HG03575 (cell line): ENCODE data around the gene COQ9.
"Not testable (repeated sequence)": the region's sequence is repeated elsewhere in the genome, so short reads cannot be mapped to it uniquely, and the experiment has no call there.

Experiments
- ATAC-seq: cut with Tn5 transposase; IDR thresholded peaks from one replicate; pipeline ENCODE4 v1.9.1; 2021; ENCODE audit not compliant: unreplicated experiment, insufficient number of reproducible peaks, low FRiP score; ENCODE audit errors: extremely low read depth

The COQ9 gene

DNA sequence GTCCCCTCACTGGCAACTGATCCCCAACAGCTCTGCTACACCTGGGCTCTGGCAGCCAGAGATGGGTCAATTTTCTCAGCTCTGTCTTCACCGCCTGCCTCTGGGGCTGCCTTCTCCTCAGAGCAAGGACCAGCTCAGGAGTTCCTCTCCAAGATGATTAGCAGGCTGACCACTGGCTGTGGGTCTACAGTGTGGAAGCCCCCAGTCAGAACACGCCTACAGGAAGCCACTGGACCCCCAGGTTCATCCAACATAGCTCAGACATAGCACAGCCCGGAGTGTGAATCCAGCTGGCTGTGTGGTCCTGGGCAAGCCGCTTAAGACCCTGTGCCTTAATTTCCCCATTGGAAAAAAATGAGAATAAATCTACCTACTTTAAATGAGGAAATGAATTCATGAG, 34.1 kb downstream of the COQ9 start:
- no peak for ATAC-seq

DNA sequence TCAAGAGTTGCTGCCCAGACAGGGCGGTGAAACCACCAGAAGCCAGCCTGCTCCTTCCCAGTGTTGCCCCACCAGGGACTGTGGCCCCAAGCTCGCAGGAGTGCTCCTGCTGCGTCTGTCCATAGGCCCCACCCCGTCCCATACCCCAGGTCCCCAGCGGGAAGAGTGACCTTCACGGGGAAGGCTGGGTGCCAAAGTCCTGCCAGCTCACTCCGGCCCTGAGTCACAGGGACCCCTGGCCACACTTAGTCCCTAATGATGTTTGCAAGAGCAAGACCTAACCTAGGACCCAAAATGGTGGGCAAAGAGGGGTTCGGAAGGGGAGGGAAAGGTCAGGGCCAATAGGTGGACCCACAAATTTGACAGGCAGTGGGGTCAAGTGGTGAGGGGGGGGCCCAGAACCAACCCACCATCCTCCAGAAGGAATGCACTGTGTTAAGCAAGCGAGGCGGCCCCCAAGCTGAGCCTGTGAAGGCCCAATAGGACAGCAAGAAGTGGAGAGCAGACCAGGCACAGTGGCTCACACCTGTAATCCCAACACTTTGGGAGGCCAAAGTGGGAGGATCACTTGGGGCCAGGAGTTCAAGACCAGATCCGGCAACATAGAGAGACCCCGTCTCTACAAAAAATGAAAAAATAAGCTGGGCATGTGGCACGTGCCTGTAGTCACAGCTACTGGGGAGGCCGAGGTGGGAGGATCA, 35.7 kb downstream of the COQ9 start:
- no peak for ATAC-seq

DNA sequence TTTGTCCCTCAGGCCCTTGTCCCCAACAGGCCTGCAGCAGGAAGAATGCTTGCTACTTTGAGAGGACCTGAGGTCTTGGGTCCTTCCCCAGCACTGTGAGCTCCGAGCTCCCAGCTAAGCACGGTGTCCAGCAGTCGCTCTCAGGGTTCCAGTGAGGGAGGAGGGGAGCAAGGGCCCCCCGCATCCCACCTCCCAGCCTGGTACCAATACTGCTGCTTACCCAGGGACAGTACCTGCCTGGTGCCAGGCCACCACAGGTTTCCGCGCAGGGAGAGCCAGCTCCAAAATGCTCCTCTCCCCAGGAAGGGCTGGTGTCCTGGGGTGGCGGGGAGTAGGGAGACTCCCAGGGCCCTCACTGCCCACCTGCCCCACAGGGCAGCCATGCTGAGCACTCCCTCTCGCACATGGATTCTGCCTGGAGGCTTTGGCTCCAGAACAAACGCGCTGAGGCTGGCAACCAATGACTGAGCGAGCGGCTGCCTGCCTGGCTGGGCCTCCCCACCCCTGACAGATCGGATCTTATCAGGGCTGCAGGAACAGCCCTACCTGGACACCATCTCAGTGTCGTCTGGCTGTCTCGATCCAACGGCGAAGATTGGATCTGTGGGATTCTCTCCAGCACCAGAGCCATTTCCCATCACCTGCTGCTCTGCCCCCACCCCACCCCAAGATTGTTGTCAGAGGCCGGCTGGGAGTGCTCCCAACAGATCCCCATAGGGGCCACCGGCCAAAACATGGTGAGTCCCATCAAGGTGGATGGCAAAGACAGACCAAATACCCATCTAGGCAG, 36.6 kb downstream of the COQ9 start:
- no peak for ATAC-seq

DNA sequence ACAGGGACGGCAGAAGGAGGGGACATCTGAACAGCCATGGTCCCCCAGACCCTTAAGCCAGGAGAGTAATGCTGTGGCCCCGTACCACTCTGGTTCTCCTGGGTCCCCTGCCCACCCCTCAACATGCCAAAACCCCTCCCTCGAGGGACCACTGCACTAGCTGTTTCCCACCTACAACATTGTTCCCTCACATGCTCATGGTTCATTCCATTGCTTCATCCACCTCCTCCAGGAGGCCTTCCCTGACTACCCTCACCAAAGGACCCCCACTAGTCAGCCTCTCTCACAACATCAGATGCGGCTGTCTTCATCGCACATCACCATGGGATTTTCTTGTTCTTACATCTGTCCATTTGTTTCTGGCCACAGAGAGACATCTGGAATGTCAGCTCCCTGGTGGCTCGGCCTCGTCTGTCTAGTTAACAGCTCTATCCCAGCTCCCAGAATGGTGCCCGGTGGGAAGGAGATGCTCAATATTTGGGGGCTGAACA, 37.3 kb downstream of the COQ9 start:
- no peak for ATAC-seq

DNA sequence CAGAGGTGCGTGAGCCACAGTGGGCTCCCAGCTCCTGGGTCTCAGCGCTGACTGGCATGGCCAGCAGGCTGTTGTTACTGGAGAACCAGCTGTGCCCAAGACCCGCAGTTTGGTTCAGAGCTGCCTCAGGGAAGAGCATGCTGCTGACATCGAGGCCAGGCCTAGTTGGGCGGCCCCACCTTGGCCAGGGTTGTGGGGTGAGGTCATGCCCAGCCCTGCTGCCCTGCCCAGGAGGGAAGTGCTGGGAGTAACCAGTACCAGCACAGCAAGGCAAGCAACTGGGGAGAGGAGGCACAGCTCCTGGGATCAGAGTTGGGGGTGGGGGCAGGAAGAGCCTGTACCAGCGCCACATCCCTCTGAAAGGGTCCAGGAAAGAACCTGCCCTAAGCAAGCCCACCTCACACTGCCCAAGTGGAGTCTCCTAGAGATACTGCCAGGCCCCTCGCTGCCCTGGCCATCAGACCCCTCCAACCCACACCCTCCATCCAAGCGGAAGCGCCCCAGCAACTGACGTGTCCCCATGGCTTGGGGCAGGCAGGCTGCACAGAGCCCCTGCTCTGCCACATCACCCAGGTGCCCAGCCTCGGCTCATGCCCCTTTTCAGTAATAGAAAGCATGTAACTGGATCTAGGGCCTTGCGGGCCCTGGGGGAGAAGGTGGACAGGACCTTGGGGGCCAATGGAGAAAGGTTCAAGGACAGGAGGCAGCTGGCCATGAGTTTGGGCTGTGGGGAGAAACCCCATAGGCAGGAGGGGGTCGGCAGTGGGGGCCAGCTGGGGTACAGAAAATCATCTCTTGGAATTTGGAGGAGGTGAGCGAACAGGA, 38.0 kb downstream of the COQ9 start:
- ATAC-seq = no peak

DNA sequence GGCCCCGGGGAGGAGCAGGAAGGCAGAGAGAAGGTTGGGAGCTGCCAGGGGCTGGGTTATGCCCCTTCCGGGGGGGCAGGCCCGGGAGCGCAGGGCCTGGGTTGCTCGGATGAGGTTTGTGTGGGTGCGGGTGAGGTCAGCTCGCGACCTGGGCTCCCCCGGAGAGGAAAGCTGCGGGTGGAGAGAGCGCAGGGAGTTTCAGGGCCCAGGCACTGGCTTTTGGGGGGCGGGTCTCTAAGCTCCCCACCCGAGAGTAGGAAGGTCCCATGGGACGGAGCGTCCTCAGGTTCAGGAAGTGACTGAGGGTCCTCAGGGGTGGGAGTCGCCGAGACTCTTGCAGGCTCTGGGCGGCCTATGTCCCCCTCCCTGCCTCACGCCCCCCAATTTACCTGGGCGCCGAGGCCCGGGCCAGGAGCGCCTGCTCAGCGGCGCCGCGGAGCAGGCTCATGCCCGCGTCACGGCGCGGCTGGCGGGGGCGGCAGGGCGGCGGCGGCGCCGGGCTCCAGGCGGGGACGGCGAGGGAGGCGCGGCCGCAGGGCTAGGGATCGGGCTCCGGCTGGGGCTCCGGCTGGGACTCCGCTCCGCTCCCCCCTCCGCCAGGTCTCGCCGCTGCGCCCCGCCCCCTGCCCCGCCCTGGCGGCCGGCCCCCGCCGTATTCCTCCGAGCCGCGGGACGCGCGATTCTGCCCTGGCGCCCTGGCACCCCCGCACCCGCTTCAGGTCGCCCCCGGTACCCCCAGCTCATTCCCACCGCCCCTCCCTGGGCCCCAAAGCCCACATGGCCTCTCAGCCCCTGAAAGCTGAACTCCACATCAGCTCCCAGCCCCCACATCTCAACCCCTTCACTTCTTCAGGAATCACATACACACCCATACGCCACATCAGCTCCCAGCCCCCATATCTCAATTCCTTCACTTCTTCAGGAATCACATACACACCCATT, 38.9 kb downstream of the COQ9 start, which contains the start of gene DOK4:
TSS of gene DOK4 (minus strand) at position 578 of the 942 bp plus-strand sequence. CDS start 6,986 bp downstream, outside the sequence.
- no peak for ATAC-seq

DNA sequence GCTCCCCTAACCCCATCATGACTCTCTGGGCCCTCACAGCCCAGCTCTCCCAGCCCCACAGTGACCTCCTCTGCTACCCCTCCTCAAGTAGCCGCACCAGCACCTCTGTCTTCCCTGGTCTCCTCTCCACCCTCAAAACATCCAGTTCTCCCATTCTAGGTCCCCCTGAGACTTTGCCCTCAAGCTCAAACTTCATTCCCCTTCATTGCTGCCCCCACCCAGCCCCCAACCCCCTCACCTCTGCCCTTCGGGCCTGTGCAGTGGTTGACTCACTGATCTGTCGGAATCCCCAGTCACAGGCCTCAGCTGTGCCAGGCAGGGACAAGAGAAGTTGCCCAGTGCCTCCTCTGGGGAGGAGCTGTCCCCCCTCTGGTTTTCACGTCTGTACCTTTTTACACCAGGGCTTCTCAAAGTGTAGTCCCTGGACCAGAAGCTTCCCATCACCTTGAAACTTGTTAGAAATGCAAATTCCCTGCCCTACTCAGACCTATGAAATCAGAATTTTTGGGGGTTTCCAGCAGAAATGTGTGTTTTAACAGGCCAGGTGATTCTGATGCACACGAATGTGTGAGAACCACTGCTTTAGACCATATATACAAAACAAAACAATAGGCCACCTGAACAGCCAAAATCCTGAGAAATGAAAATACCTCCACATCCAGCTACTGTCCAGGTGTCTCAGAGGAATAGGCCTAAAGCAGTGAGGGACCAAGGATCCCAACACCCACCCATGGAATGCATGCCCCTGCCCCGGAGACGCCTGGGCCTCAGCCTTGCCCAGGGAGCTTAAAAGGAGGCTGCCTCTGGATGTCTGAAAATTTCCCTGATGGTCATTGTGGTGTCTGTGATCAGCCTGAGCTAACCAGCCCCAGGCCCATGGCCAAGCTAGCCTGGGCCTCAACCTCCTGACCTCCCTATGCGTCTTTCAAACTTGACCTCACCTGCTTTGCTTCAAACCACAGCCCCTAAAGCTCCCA, 39.9 kb downstream of the COQ9 start:
- no peak for ATAC-seq

DNA sequence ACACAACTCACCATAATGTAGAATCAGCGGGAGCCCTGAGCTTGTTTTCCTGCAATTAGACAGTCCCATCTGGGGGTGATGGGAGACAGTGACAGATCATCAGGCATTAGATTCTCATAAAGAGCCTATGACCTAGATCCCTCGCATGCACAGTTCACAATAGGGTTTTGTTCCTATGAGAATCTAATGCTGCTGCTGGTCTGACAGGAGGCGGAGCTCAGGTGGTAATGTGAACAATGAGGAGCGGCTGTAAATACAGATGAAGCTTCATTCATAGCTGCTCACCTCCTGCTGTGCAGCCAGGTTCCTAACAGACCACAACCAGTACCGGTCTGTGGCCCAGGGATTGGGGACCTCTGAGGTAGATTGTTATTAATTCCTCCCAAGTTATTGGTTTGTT, 42.0 kb downstream of the COQ9 start:
- ATAC-seq = no peak

DNA sequence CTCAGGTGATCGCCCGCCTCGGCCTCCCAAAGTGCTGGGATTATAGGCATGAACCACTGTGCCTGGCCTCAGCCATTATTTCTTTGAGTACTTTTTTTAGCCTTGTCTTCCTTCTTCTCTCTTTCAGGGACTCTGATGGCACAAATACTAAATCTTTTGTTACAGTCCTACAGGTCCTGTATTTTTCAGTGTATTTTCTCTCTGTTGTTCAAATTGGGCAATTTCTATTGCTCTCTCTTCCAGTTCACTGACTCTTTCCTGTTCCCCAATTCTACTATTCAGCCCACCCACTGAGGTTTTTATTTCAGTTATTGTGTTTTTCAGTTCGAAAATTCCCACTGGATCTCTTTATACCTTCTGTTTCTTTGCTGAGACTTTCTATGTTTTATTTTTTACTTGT, 46.5 kb downstream of the COQ9 start:
- ATAC-seq = no peak

DNA sequence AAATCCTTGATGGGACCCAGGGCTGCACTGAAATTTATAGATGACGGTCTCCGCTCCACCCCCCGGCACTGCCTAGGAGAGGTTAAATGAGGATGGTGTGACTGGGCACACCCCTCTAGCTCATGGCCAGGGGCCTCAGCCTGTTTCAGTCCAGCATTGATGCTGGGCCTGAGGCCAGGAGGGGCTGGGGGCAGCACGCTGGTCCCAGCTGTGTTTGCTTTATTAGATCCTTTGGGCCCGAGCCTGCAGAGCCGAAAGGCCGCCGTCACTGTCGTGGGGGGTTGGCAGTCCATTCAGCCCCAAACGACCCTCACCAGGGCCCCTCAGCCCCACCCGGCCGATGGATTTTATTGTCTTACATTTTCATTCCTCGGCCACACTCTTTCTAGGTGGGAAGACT, 49.8 kb downstream of the COQ9 start:
- ATAC-seq = no peak

DNA sequence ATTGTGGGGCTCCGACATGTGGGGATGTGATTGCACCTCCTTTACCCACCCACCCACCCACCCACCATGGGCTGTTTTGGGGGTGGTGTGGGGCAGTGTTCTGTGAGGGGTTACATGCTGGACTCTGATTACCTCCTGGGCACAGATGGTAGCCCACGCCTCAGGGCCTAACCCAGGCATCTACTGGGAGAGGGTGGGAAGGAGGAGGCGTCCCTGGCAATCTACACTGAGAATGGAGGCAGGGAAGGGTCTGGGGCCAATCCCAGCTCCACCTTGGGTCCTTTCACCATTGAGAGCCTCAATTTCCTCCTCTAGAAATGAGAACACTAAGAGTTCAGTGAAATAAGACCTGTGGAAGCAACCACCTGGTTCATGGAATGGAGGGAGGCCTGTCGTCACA, 50.8 kb downstream of the COQ9 start:
- ATAC-seq = no peak

DNA sequence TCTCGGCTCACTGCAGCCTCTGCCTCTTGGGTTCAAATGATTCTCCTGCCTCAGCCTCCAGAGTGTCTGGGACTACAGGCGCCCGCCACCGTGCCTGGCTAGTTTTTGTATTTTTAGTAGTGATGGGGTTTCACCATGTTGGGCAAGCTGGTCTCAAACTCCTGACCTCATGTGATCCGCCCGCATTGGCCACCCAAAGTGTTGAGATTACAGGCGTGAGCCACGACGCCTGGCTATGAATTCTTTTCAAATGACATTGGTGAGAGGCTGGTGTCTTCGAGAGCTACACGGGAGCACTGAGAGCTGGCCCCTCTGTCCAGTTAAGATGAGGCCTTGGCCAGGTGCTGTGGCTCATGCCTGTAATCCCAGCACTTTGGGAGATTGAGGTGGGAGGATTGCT, 52.7 kb downstream of the COQ9 start:
- not testable (repeated sequence) for ATAC-seq

DNA sequence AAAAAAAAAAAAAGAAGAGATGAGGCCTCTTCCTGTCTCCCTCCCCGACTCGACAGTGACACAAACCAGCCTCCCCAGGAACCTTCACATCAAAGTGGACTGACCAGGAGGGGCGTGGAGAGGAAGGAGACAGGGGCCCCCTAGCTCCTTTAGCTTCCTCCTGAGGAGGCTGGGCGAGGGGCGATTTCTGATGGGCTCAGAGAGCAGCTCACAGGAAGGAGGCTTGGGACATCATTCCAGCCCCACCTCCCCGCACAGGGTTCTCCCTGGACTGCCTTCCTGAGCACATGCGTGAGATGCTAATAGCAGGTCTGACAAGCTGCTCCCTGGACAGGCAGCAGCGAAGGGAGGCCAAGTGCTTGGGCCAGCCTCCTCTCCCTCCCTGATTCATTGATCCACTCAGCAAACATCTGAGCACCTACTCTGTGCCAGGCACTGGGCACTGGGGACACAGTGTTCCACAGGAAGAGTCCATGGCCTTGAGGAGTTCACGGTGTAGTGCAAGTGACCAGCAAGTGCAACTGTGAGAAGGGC, 53.4 kb downstream of the COQ9 start:
- ATAC-seq = no peak

DNA sequence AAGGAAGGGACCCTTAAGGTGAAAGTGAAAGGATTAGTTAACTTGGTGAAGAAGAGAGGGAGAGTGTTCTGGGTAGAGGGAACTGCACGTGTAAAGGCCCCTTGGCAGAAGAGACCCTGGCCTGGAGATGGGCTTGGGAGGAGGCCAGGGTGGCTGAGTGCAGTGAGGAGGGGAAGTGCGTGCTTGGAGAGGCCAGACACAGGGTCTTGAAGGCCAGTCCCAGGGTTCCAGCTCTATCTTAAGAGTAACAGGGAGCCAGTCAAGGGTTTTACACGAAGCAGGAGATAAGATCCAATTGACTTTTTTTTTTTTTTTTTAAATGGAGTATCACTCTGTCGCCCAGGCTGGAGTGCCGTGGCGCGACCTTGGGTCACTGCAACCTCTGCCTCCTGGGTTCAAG, 54.2 kb downstream of the COQ9 start:
- no peak for ATAC-seq

DNA sequence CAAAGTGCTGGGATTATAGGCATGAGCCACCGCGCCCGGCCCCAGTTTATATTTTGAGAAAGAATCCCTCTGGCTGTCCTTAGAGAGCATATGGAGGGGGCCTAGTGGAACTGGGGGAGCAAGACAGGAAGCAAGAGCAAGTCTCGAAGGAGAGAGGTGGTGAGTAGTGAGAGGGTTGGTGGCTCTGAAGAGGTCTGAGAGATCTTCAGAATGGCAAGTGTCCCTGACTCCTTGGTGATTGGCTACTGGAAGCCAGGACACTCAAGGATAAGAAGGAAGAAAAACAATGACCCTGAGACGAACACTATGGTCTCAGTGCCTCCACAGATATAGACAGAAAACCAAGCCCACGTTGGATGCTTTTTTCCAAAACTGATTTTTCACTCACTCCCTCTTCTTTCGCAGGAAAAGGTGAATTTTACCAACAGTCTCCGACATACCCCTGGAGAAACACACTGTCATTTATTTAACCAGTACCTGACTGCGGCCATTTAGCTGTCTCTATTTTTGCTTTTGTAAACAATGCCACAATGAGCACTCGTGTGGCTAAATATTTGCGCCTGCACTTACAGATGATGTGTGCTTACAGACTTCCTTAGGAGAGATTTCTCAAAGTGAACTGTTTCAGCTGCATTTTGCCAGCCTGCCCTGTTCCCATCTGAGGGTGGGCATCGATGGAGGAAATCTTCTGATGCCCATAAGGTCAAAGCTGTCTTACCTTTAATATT, 54.9 kb downstream of the COQ9 start:
- ATAC-seq = no peak

DNA sequence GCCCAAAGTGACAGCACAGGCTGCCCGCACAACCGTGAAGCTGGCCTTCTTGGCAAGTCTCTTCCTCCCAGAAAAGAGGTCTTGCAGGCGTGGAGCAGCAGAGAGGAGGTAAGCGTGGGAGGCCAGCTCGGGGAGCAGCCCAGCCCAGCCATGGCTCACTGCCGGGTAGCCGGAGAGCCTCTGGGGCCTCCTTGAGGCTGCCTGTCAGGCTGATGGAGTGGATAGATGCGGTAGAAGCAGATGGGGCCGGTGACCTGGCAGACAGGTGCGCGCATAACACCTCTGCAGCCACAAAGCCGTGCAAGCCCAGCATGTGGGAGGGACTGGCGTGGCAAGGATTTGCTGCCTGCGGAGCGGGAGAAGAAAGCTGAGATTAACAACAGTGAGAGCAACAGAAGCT, 56.1 kb downstream of the COQ9 start:
- ATAC-seq = no peak

DNA sequence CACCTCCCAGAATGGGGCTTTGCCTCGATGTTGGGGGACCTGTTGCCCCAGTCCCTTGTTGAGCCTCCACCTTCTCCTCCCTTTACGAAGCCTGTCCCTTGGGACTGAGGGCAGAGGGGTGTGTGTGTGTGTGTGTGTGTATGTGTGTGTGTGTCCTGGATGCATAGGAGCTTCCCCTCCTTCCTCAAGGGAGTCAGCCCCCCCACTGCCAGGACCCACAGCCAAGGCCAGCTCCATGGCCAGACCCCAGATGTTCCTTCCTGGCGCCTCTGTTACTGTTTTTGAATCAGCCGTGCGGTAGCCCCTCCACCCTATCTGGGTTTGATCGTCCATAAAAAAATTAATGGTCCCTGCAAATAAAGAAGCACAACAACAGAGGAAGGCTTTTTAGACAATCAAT, 56.7 kb downstream of the COQ9 start:
- ATAC-seq = no peak
